Omental fat pad (tissue), 4 donors: ENCODE data around the gene KDR. TPM values are rescaled to one million over a fixed set of nuclear protein-coding genes. Genes with fewer than 3 reads are reported as not detected.

Experiments used
- ATAC-seq: fragments of 150-250 bp; one replicate; pipeline ENCODE4 v1.9.1; 2016; ENCODE audit warnings: mild to moderate bottlenecking, moderate library complexity; ENCODE audit not compliant: low FRiP score
- DNase-seq: peaks from one replicate; pipeline ENCODE4 v3.0.0-alpha.2; 2019; ENCODE audit warnings: low spot score
- CTCF ChIP-seq, 3 donors: fragments of 450-650 bp; IDR thresholded peaks; one replicate each; pipeline ENCODE4 v1.5.1; 2016 to 2017; ENCODE audit warnings: antibody characterized with exemption in 3 of 3, mild to moderate bottlenecking in 3 of 3, moderate library complexity in 2 of 3
- total RNA-seq, 4 donors: library from RNA; depleted of rRNA; stranded (reverse); fragments of >200 nt; gene quantifications; one replicate each; pipeline ENCODE4 v1.1.0, GENCODE V29; 2016

Gene KDR
- total RNA-seq, 4 donors from 2014 or later: 97.4 to 163 (median 152) TPM

- ATAC-seq (peak; percentile 56), DNase-seq (no peak)
- TF ChIP-seq CTCF (IDR thresholded peaks at IDR 0.05): no peak
These were observed 896 bp downstream of the KDR start for GRCh38 chr4:55124322-55125076.

GRCh38 chr4:55123791-55124190 lies 1.6 kb downstream of the KDR start:
- TF ChIP-seq CTCF (IDR thresholded peaks at IDR 0.05): no peak
- ATAC-seq: no peak
- DNase-seq: no peak

DNA sequence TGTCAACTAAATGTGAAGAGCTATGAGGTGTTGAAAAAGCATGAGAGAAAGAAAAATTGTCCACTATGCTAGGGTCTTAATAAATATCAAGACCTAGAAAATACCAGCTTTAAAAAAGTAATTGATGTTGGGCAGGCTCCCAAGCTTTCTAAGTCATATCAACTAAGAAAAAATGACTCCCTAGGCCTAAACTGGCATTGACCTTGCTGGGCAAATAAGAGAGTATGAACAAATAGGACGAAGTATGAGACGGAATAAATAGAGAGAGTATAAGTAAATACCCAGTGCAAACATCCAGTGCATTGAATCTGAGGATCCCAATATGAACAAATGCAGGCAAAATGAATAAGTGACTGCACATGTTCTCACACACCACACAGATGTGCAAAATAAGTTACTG lies 3.2 kb downstream of the KDR start:
- DNase-seq (no peak), ATAC-seq (no peak)
- TF ChIP-seq CTCF (IDR thresholded peaks at IDR 0.05): no peak

- TF ChIP-seq CTCF (IDR thresholded peaks at IDR 0.05): no peak
- no peak for ATAC-seq
These were observed 4.1 kb downstream of the KDR start for GRCh38 chr4:55121246-55121645.

DNA sequence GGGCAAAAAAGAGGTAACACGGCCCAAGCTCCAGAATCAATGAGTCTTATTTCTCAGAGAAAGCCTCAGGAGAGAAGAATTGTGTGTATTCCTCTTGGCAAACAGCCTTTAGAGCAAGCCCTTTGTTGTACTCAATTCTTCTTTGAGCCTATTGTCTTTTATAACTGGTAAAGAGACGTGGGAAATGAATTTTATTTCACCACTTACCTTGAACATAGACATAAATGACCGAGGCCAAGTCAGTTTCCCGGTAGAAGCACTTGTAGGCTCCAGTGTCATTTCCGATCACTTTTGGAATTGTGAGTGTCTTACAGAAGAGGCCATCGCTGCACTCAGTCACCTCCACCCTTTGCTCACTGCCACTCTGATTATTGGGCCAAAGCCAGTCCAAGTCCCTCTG lies 7.0 kb downstream of the KDR start:
- ATAC-seq (no peak), DNase-seq (no peak)
- TF ChIP-seq CTCF (IDR thresholded peaks at IDR 0.05): no peak

More at GRCh38 chr4:55121246-55121645, 4.1 kb downstream of the KDR start:
- no peak for DNase-seq

DNA sequence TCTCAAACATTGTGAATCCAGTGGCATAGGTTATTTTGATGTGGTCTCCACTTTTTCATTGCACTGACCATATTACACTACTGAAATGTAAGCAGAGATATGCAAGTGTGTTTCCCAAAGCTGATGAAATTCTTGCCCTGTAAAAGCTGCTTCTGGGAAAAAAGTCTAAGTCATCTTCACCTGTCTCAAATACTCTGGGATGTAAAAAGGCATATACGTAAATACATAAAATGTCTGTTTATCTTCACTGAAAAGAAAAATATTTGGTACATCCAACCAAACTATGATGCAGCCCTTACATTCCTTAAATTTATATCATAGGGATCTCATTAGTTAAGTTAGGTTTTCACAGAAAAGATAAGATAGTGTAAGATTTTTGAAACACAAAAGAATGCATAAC lies 7.9 kb downstream of the KDR start:
- ATAC-seq (no peak), DNase-seq (no peak)
- TF ChIP-seq CTCF (IDR thresholded peaks at IDR 0.05): no peak

DNA sequence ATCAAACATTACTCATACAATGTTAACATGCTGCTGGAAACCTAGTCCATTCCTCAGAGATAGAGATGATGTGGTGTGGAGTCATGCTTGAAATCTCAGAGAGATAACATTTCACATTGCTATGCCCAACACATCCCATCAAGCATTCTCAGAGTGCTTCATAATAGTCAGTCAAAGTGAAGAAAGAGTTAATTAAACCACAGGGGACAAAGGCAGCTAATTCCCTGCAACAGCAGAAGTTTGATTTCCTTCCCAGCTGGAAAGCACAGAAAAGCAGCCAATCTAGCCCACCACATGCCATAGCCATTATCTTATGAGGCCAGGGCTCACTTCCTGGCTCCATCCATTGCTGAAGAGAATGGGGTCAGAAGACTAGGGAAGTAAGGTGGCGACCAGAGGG lies 8.9 kb downstream of the KDR start:
- no peak for TF ChIP-seq CTCF (IDR thresholded peaks at IDR 0.05)
- peak; percentile 76 for ATAC-seq
- no peak for DNase-seq
